Measurements from ENCODE around the gene RBM26. TPM values are rescaled to one million over a fixed set of nuclear protein-coding genes. Genes with fewer than 3 reads are reported as not detected.

RBM26 gene
- total and polyA plus RNA-seq, 4 donors, result 6.4 to 18.4 (median 12.3) TPM

- TF ChIP-seq YY1 (IDR thresholded peaks at IDR 0.05), result no peak
- Histone ChIP-seq H3K4me1 (ENCODE audit: control insufficient read depth in 4 of 4, insufficient read depth in 4 of 4, low read length in 3 of 4) (peaks cover 5 to 28% (median 10%) of the 10 kb centered on the region in 4 donors), H3K4me3 (ENCODE audit: low read depth in 1 of 3, low read length in 3 of 3) (no peak overlapping the region), H3K9me3 (ENCODE audit: control insufficient read depth in 4 of 4, low read length in 3 of 4) (peaks cover 0 to 2% (median under 1%) of the 10 kb centered on the region in 4 donors), H3K27me3 (ENCODE audit: control insufficient read depth in 4 of 4, insufficient read depth in 4 of 4, low read length in 3 of 4) (no peaks in the 10 kb centered on the region), H3K36me3 (ENCODE audit: control insufficient read depth in 4 of 4, insufficient read depth in 3 of 4, low read depth in 1 of 4, low read length in 3 of 4) (peaks cover 0 to 5% (median 3%) of the 10 kb centered on the region in 4 donors), H3K9ac (ENCODE audit: low read depth in 1 of 2, low read length in 2 of 2) (no peak overlapping the region), H3K27ac (ENCODE audit: low read depth in 1 of 2, low read length in 2 of 2) (no peak overlapping the region)
- no peak for DNase-seq (ENCODE audit: low spot score)
Observed at GRCh38 chr13:79398127-79398526, 7.9 kb downstream of the RBM26 start.

GRCh38 chr13:79395881-79396280, 10.2 kb downstream of the RBM26 start:
- no peak overlapping the region for H3K9ac ChIP-seq (ENCODE audit: low read depth in 1 of 2, low read length in 2 of 2)
- H3K36me3 ChIP-seq (ENCODE audit: control insufficient read depth in 4 of 4, insufficient read depth in 3 of 4, low read depth in 1 of 4, low read length in 3 of 4), result peaks cover 0 to 4% (median 3%) of the 10 kb centered on the region in 4 donors
- H3K27ac ChIP-seq (ENCODE audit: low read depth in 1 of 2, low read length in 2 of 2), result no peak overlapping the region
- no peak for DNase-seq (ENCODE audit: low spot score)
- H3K4me3 ChIP-seq (ENCODE audit: low read depth in 1 of 3, low read length in 3 of 3), result no peak overlapping the region
- no peaks in the 10 kb centered on the region for H3K27me3 ChIP-seq (ENCODE audit: control insufficient read depth in 4 of 4, insufficient read depth in 4 of 4, low read length in 3 of 4)
- no peak for TF ChIP-seq YY1 (IDR thresholded peaks at IDR 0.05)
- TF ChIP-seq FOXA1 (IDR thresholded peaks at IDR 0.05), result no peak
- TF ChIP-seq EGR1 (IDR thresholded peaks at IDR 0.05; ENCODE audit: low read depth in 2 of 2), result no peak
- no peak for TF ChIP-seq NR2F2 (IDR thresholded peaks at IDR 0.05)
- TF ChIP-seq RXRA (IDR thresholded peaks at IDR 0.05), result no peak
- no peak for TF ChIP-seq GABPA (IDR thresholded peaks at IDR 0.05 in 1 of 2, conservative IDR thresholded peaks at IDR 0.05 in 1 of 2)
- no peak for TF ChIP-seq JUND (IDR thresholded peaks at IDR 0.05)
- TF ChIP-seq ATF3 (IDR thresholded peaks at IDR 0.05), result no peak
- TF ChIP-seq MAX (IDR thresholded peaks at IDR 0.05), result no peak
- TF ChIP-seq RAD21 (IDR thresholded peaks at IDR 0.05), result no peak
- TF ChIP-seq FOXA2 (IDR thresholded peaks at IDR 0.05), result no peak
- TF ChIP-seq HNF4G (IDR thresholded peaks at IDR 0.05), result no peak
- TF ChIP-seq TAF1 (conservative IDR thresholded peaks at IDR 0.05), result no peak
- peaks cover 0 to 2% (median under 1%) of the 10 kb centered on the region in 4 donors for H3K9me3 ChIP-seq (ENCODE audit: control insufficient read depth in 4 of 4, low read length in 3 of 4)
- WGBS, result 94% methylated on average over 4 of the region's 4 CpGs
- H3K4me1 ChIP-seq (ENCODE audit: control insufficient read depth in 4 of 4, insufficient read depth in 4 of 4, low read length in 3 of 4), result peaks cover 3 to 16% (median 8%) of the 10 kb centered on the region in 4 donors

- no peaks in the 10 kb centered on the region for H3K27me3 ChIP-seq (ENCODE audit: control insufficient read depth in 4 of 4, insufficient read depth in 4 of 4, low read length in 3 of 4)
- no peak for DNase-seq (ENCODE audit: low spot score)
- H3K4me3 ChIP-seq (ENCODE audit: low read depth in 1 of 3, low read length in 3 of 3), result no peak overlapping the region
- 56% methylated on average over 14 of the region's 14 CpGs for WGBS
- H3K9me3 ChIP-seq (ENCODE audit: control insufficient read depth in 4 of 4, low read length in 3 of 4), result peaks cover 0 to 2% (median under 1%) of the 10 kb centered on the region in 4 donors
- H3K36me3 ChIP-seq (ENCODE audit: control insufficient read depth in 4 of 4, insufficient read depth in 3 of 4, low read depth in 1 of 4, low read length in 3 of 4), result peaks cover 0 to 2% (median 2%) of the 10 kb centered on the region in 4 donors
- H3K9ac ChIP-seq (ENCODE audit: low read depth in 1 of 2, low read length in 2 of 2), result no peak overlapping the region
- peaks cover 0 to 16% (median 8%) of the 10 kb centered on the region in 4 donors for H3K4me1 ChIP-seq (ENCODE audit: control insufficient read depth in 4 of 4, insufficient read depth in 4 of 4, low read length in 3 of 4)
- peak overlapping the region in 1 of 2 donors; percentile 23 for H3K27ac ChIP-seq (ENCODE audit: low read depth in 1 of 2, low read length in 2 of 2)
- TF ChIP-seq HNF4G (IDR thresholded peaks at IDR 0.05) (peak; percentile 36), YY1 (IDR thresholded peaks at IDR 0.05) (no peak), ZBTB33 (IDR thresholded peaks at IDR 0.05) (no peak), RAD21 (IDR thresholded peaks at IDR 0.05) (no peak), CTCF (IDR thresholded peaks at IDR 0.05; ENCODE audit: low read depth, low read length, missing input control) (no peak), NR2F2 (IDR thresholded peaks at IDR 0.05) (no peak), TAF1 (conservative IDR thresholded peaks at IDR 0.05) (no peak), HNF4A (conservative IDR thresholded peaks at IDR 0.05) (peak; percentile 38 to 88), MAX (IDR thresholded peaks at IDR 0.05) (no peak), GABPA (IDR thresholded peaks at IDR 0.05 in 1 of 2, conservative IDR thresholded peaks at IDR 0.05 in 1 of 2) (no peak), RXRA (IDR thresholded peaks at IDR 0.05) (peak in 1 of 2 donors; percentile 3), ATF3 (IDR thresholded peaks at IDR 0.05) (no peak), EGR1 (IDR thresholded peaks at IDR 0.05; ENCODE audit: low read depth in 2 of 2) (no peak), SP1 (IDR thresholded peaks at IDR 0.05) (no peak), JUND (IDR thresholded peaks at IDR 0.05) (no peak), REST (IDR thresholded peaks at IDR 0.05) (no peak), FOXA2 (IDR thresholded peaks at IDR 0.05) (no peak)
Observed at GRCh38 chr13:79393564-79394249, 12.3 kb downstream of the RBM26 start.
